OCI-LY3 (cell line): ENCODE results near the gene PARP15.
"Not testable (repeated sequence)": the region's sequence is repeated elsewhere in the genome, so short reads cannot be mapped to it uniquely, and the experiment has no call there.

Source experiments
- H2AFZ ChIP-seq: fragments of 200-600, 300-600 bp; shearing (Covaris generic); 2 replicates; pipeline ENCODE4 v1.6.0; 2014; ENCODE audit warnings: antibody characterized with exemption, low read depth, low read length
- H3K27ac ChIP-seq: fragments of 200-600, 300-600 bp; sonication (generic); 2 replicates; pipeline ENCODE4 v1.5.1; 2014; ENCODE audit warnings: mild to moderate bottlenecking, low read length, moderate library complexity, mixed read lengths
- H3K27me3 ChIP-seq: fragments of 200-600, 300-600 bp; sonication (generic); 2 replicates; pipeline ENCODE4 v1.6.1; 2014; ENCODE audit warnings: low read depth, low read length, mixed read lengths
- H3K36me3 ChIP-seq: fragments of 200-600, 300-600 bp; sonication (generic); replicated peaks from 2 replicates; pipeline ENCODE3; 2014; ENCODE audit warnings: low read depth, low read length, mixed read lengths
- H3K4me1 ChIP-seq: fragments of 300-600, 200-600 bp; sonication (generic); 2 replicates; pipeline ENCODE4 v1.6.1; 2014; ENCODE audit warnings: low read length, mixed read lengths
- H3K4me2 ChIP-seq: fragments of 200-600, 300-600 bp; sonication (generic); 2 replicates; pipeline ENCODE4 v1.6.1; 2014; ENCODE audit warnings: low read length, mixed read lengths
- H3K4me3 ChIP-seq: fragments of 300-600, 200-600 bp; sonication (generic); 2 replicates; pipeline ENCODE4 v1.5.1; 2014; ENCODE audit warnings: antibody characterized with exemption, mild to moderate bottlenecking, low read length, moderate library complexity
- H3K79me2 ChIP-seq: fragments of 300-600, 200-600 bp; shearing (Covaris generic); 2 replicates; pipeline ENCODE4 v1.6.1; 2014; ENCODE audit warnings: mild to moderate bottlenecking, low read length, mixed read lengths
- H3K9ac ChIP-seq: fragments of 300-600, 200-600 bp; shearing (Covaris generic); 2 replicates; pipeline ENCODE4 v1.6.0; 2014; ENCODE audit warnings: mild to moderate bottlenecking, low read length, moderate library complexity
- H3K9me3 ChIP-seq: fragments of 200-600, 300-600 bp; shearing (Covaris generic); 2 replicates; pipeline ENCODE4 v1.6.1; 2014; ENCODE audit warnings: low read length, mixed read lengths; ENCODE audit not compliant: insufficient read depth
- H4K20me1 ChIP-seq: fragments of 200-600, 300-600 bp; sonication (generic); 2 replicates; pipeline ENCODE4 v1.6.1; 2016; ENCODE audit warnings: low read length, mixed read lengths; ENCODE audit not compliant: insufficient read depth
- CTCF ChIP-seq: fragments of 200-600, 300-600 bp; sonication (generic); IDR thresholded peaks from 2 replicates; pipeline ENCODE4 v1.5.1; 2014; ENCODE audit warnings: antibody characterized with exemption, low read length, low read depth
- EZH2phosphoT487 ChIP-seq: fragments of 200-600 bp; shearing (Covaris generic); IDR thresholded peaks from 2 replicates; pipeline ENCODE4 v1.6.1; 2018; ENCODE audit warnings: antibody characterized with exemption, mixed run types, low read depth

The PARP15 gene

GRCh38 chr3:122636697-122637096 lies 59.2 kb downstream of the PARP15 start:
- Histone ChIP-seq H2AFZ (no peak overlapping the region), H3K36me3 (peaks cover 62% of the 10 kb centered on the region), H3K27ac (no peak overlapping the region), H3K79me2 (no peaks in the 10 kb centered on the region), H4K20me1 (no peaks in the 10 kb centered on the region), H3K9me3 (no peaks in the 10 kb centered on the region), H3K9ac (no peak overlapping the region), H3K4me1 (no peaks in the 10 kb centered on the region), H3K4me2 (no peak overlapping the region), H3K4me3 (no peak overlapping the region), H3K27me3 (no peaks in the 10 kb centered on the region)
- no peak for TF ChIP-seq CTCF
- TF ChIP-seq EZH2phosphoT487, result no peak

- Histone ChIP-seq H3K9ac (no peak overlapping the region), H3K27me3 (no peaks in the 10 kb centered on the region), H2AFZ (no peak overlapping the region), H3K9me3 (no peaks in the 10 kb centered on the region), H3K4me1 (peaks cover 13% of the 10 kb centered on the region), H3K4me3 (no peak overlapping the region), H3K36me3 (peaks cover 28% of the 10 kb centered on the region), H3K4me2 (no peak overlapping the region), H3K27ac (no peak overlapping the region), H4K20me1 (no peaks in the 10 kb centered on the region), H3K79me2 (no peaks in the 10 kb centered on the region)
- no peak for TF ChIP-seq CTCF
- no peak for TF ChIP-seq EZH2phosphoT487
Observed at GRCh38 chr3:122640437-122640999, 63.1 kb downstream of the PARP15 start.

GRCh38 chr3:122642935-122643334 lies 65.5 kb downstream of the PARP15 start:
- Histone ChIP-seq H3K4me3 (no peak overlapping the region), H3K27ac (no peak overlapping the region), H3K79me2 (no peaks in the 10 kb centered on the region), H4K20me1 (no peaks in the 10 kb centered on the region), H3K9ac (no peak overlapping the region), H3K27me3 (no peaks in the 10 kb centered on the region), H2AFZ (no peak overlapping the region), H3K9me3 (no peaks in the 10 kb centered on the region), H3K4me1 (peaks cover 35% of the 10 kb centered on the region), H3K4me2 (no peak overlapping the region), H3K36me3 (peaks cover 8% of the 10 kb centered on the region)
- no peak for TF ChIP-seq EZH2phosphoT487
- no peak for TF ChIP-seq CTCF

- TF ChIP-seq EZH2phosphoT487 (no peak), CTCF (no peak)
- Histone ChIP-seq H4K20me1 (no peaks in the 10 kb centered on the region), H3K9me3 (no peaks in the 10 kb centered on the region), H3K4me3 (peak overlapping the region; percentile 56), H3K79me2 (no peaks in the 10 kb centered on the region), H3K27me3 (no peaks in the 10 kb centered on the region), H2AFZ (no peak overlapping the region), H3K9ac (peak overlapping the region; percentile 71), H3K4me1 (peaks cover 35% of the 10 kb centered on the region), H3K4me2 (peak overlapping the region; percentile 72), H3K27ac (peak overlapping the region; percentile 96), H3K36me3 (no peaks in the 10 kb centered on the region)
Observed at GRCh38 chr3:122646146-122646988, 68.9 kb downstream of the PARP15 start.

GRCh38 chr3:122651233-122651907 lies 73.9 kb downstream of the PARP15 start:
- not testable (repeated sequence) for H3K4me3 ChIP-seq, H3K27me3 ChIP-seq, H4K20me1 ChIP-seq, H2AFZ ChIP-seq, H3K27ac ChIP-seq, H3K9ac ChIP-seq, H3K36me3 ChIP-seq, H3K4me2 ChIP-seq, H3K79me2 ChIP-seq, H3K9me3 ChIP-seq
- H3K4me1 ChIP-seq, result peaks cover 14% of the 10 kb centered on the region

- not testable (repeated sequence) for H3K4me2 ChIP-seq, H2AFZ ChIP-seq, H3K9ac ChIP-seq, H3K27ac ChIP-seq, H3K4me3 ChIP-seq, H3K79me2 ChIP-seq, H3K9me3 ChIP-seq, H3K36me3 ChIP-seq, H4K20me1 ChIP-seq, H3K4me1 ChIP-seq, H3K27me3 ChIP-seq
Observed at GRCh38 chr3:122651962-122652361, 74.5 kb downstream of the PARP15 start.
